NCI-H345 (cell line): ENCODE results near the gene CYP24A1.

Experiments
- DNase-seq: peaks from one replicate; lab custom pipeline; 2025; lab: John Stamatoyannopoulos, UW

Gene CYP24A1

DNA sequence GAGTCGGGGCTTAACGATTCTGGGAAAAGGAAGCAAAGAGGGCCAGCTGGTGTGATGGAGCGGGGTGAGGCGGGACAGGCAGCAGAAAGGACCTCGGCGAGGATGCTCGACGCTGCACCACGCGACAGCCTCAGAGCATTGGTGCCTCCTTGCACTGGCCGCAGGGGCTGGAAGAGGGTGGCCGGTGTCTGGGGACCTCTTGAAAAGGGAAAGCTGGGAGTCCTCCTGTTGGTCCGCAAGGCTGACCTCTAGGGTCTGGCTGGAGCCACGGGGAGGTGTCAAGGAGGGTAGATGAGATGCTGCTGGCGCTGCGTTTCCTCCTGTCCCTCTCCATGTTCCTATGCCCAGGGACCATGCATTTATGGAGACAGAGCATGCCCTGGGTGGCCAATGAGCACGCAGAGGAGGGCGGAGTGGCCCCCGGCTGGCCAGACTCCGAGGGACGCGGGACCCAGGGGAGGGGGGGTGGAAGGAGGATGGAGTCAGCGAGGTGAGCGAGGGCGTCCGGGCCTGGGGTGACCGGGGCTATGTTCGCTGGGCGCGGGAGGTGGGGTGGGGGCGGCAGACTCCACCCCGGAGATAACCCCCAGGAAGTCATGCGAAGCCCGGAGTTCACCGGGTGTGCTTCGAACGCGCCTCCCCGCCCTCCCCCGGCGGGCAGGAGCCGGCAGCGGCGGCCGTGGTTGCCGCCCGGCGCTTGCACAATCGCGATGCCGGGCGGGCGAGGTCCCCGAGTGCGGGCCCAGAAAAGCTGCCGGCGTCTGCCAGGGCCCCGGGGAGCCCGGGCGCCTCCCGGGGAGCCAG, at the start of gene CYP24A1:
CYP24A1 (minus strand) TSS at position 334 of the 804 bp plus-strand sequence. CDS start 407 bp downstream, outside the sequence.
- DNase-seq, result no peak

GRCh38 chr20:54223285-54223684, 49.5 kb upstream of the CYP24A1 start:
- no peak for DNase-seq

GRCh38 chr20:54221996-54222890, 48.5 kb upstream of the CYP24A1 start:
- peak; percentile 69 for DNase-seq

GRCh38 chr20:54221353-54221752, 47.6 kb upstream of the CYP24A1 start:
- no peak for DNase-seq

GRCh38 chr20:54220722-54221121, 46.9 kb upstream of the CYP24A1 start:
- DNase-seq, result no peak

- peak; percentile 52 for DNase-seq
These were observed 46.1 kb upstream of the CYP24A1 start for GRCh38 chr20:54219751-54220426.

GRCh38 chr20:54218470-54218869, 44.7 kb upstream of the CYP24A1 start:
- DNase-seq, result no peak

DNA sequence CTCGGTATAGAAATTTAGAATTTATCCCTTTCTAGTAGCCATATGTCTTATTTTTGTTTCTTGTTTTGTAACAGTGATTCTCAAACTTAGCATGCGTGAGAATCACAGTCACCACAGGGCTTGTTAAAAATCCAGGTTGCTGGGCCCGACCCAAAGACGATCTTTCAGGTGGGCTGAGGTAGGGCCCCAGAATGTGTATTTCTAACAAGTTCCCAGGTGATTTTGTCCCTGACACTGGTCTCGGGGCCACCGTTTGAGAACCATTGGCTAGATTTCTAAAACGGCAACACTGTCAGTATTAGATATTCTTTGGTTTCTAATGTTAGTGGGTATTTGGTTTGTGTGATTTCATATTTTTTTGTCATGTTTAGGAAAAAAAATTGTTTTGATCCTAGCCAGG, 44.0 kb upstream of the CYP24A1 start:
- no peak for DNase-seq

DNA sequence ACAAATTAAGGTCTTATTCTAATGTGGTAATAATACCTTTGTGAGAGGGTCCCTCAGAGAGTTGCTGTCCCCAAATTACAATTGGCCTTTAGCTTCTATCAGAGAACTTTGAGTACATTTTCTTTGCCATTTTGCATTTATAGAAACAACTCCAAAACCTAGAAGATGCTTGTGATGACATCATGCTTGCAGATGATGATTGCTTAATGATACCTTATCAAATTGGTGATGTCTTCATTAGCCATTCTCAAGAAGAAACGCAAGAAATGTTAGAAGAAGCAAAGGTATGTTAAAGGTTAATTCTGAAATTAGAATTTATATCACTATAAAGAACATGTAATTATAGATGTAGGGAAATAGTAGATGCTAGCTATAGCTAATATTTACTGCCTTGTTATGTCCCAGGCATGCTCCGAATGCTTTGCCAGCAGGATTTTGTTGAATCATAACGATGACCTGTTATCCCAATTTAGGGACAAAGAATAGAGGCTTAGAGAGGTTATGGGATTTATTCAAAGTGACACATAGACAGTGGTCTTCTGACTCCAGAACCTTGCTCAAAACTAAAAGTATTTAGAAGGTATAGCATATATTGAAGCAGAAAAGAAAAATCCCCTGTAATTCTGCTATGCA, 41.5 kb upstream of the CYP24A1 start:
- DNase-seq, result no peak

DNA sequence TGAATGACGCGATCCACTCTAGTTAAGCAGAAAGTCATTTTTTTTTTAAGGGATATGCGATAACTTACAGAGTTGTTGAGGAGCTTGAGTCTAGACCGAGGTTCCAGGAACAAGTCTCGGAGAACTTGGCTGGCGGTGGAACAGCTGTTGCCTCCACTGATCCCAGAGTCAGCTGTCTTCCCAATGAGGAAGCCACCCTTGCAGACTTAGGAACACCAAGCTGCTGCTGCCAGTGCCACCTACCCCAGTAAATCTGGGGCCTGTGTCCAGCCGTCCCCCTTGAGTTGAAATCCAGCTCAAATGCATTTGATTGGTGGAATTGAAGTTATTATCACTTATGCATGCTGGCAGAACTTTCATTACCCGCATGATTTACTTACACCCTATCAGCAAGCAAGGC, 40.8 kb upstream of the CYP24A1 start:
- no peak for DNase-seq

DNA sequence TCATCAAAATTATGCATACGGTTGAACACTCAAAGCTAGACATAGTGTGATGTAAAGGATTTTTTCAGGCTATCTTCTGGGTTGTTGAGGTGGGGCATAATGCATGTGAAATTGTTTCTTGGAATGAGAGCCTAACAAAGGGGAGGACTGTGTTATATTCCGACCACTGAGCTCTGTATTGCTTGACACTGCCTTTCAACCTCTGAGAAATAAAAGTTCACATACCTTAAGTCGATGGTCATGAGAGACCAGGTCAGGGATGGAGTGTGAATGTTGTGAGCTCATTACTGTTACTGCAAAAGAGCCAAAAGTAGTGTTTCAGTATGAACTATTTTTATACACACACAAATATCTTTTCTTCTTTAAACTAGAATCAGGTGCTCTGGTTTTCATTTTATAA, 39.1 kb upstream of the CYP24A1 start:
- DNase-seq, result no peak

DNA sequence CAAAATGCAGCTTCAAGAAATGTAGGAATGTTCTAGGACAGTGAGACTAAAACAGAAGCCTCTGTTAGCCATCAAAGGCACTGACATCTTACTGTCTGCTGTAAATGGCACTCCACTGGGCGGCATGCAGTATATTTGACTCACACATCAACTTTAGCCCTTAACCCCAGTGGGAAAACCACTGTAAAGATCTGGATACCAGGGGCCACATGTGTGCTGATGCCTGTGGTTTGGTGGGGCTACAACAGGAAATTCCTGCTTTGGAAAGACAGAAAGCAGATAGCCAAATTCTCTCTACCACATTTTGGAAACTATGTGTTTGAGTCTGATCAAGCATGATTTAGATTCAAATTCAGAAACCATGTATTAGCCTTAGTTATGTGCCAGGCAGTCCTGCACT, 38.4 kb upstream of the CYP24A1 start:
- no peak for DNase-seq

GRCh38 chr20:54209216-54209813, 35.5 kb upstream of the CYP24A1 start:
- no peak for DNase-seq

GRCh38 chr20:54208548-54209176, 34.9 kb upstream of the CYP24A1 start:
- DNase-seq, result peak; percentile 52

GRCh38 chr20:54207743-54208547, 34.2 kb upstream of the CYP24A1 start, which contains the start of gene PFDN4:
PFDN4 (plus strand) TSS chr20:54208087; CDS start chr20:54208101, 14 bp downstream.
- DNase-seq, result peak; percentile 75

- no peak for DNase-seq
These were observed 33.4 kb upstream of the CYP24A1 start for GRCh38 chr20:54207053-54207742.

- DNase-seq, result no peak
These were observed 31.7 kb upstream of the CYP24A1 start for GRCh38 chr20:54205450-54205849.

GRCh38 chr20:54204481-54204880, 30.7 kb upstream of the CYP24A1 start:
- DNase-seq, result no peak

GRCh38 chr20:54204063-54204462, 30.3 kb upstream of the CYP24A1 start:
- no peak for DNase-seq
